Mucosa of gallbladder (tissue), 1 donor: ENCODE data around the gene FGF18. TPM values are rescaled to one million over a fixed set of nuclear protein-coding genes. Genes with fewer than 3 reads are reported as not detected.

ENCODE experiments used
- DNase-seq: peaks from one replicate; pipeline ENCODE4 v3.0.0-alpha.2; 2020; ENCODE audit warnings: low spot score
- total RNA-seq: library from RNA; stranded (reverse); gene quantifications from one replicate; pipeline ENCODE4 v1.2.1, GENCODE V29; 2021
- donor health status: DM: no; HTN: no; CAD: no.

The FGF18 gene
- total RNA-seq, 1 donor from 2014 or later = 0.63 TPM

DNA sequence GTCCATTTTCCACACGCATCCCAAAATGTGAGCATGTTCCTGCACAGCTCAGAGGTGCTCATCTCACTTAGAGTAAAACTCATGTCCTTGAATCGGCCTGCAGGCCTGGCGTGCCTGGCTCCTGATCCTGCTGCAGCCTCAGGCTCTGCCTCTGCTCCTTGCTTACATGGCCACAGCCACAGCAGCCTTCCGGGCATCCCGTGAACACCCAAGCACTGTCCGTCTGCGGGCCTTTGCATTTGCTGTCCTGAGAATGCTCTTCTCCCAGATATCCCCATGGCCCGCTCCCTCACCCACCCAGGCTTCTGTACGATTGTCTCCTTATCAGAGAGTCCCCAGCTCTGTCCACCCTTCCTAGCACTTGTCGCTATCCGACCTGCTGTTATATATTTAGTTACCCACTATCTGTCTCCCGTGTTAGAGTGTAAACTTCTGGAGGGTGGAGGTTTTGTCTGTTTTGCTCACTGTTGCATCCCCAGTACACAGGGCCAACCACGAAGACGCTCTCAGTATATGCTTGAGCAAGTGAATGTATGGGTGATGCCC, 21.9 kb downstream of the FGF18 start:
- DNase-seq = no peak

DNA sequence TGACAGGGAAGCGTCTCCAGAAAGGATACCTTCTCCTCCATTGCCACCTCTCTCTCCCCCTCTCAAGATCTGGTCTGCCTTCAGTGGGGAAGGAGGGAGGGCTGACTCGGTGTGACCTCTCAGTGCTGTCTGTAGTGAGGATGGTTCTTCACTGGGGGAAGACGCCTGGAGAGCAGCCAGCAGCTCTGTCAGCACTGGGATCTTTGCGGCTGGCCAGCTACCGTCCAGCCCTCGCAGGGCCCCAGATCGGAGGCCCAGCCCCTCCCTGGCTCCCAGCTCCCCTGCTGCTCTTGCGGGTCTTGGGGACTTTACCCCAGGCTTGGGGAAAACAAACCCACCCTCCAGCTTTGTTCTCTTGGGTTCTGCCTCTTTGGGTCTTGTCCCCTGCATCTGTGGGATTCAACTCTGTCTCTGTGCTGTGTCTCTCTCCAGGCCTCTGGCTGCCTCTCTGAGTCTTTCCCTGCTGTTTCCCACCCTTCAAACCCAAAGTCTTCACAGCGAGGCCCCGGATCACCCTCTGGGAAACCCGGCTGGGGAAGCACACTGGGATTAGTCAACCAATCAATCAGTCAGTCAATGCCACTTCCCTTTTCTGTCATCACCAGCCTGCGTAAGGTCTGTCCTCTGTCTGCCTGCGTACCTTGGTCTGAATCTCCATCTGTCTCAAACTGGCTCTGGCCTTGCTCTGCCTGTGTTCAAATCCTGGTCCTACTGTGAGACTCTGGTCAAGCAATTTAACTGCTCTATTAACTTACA, 23.0 kb downstream of the FGF18 start:
- no peak for DNase-seq

DNA sequence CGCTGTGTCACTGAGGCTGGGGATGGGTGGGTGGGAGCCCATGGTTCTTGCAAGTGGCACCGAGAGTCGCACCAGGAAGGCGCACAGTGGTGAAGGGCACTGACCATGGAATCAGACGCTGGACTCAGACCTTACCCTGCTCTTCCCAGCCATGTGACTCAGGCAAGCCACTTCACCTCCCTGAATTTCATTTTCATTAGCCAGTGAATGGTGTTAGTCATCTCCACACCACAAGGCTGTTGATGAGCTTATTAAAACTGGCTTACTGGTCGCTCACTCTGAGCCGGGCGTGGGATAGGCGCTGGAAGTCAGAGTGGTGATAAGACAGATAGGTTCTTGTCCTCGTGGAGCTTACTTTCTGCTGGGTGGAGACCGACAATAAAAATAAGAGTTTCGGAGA, 25.1 kb downstream of the FGF18 start:
- DNase-seq = no peak

DNA sequence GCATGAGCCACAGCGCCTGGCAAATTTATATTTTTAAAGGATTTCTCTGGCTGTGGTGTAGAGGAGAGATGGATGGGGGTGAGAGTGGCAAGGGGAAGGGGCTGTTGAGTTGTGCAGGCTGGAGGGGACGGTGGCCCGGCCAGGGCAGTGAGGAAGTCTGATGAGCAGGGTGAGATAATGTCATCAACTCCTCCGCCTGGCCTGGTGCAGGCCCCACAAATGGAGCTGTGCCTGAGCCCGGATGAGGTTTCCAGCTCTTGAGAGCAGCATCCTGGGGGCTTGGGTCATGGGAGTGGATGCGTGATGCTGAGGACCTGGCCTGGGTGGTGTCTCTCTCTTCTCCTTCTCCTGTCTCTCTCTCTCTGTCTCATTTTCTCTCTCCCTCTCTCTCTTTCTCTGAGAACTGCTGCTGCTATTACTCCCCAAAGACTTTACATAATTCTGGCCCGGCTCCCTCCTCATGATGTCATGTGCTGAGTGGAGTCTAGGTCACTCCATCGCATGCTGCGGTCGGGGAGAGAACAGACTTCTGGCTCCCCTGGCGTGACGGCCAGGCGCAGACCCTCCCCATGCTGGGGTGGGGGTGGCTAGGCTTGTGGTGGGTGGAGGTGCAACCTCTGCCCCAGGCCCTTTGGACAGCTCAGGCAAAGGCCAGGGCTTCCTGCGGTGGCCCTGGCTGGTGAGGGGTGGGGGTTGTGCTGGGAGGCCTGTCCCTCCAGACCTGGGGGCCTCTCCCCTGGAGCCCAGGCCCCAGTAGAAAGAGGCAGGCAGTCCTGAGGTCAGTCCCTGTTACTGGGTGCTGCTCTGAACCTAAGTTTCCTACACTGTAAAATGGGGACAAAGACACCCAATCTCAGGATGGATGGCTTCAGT, 26.4 kb downstream of the FGF18 start:
- DNase-seq = no peak

GRCh38 chr5:171447226-171447625, 27.8 kb downstream of the FGF18 start:
- no peak for DNase-seq

- DNase-seq = no peak
Measured at GRCh38 chr5:171449426-171449825, 30.0 kb downstream of the FGF18 start.

DNA sequence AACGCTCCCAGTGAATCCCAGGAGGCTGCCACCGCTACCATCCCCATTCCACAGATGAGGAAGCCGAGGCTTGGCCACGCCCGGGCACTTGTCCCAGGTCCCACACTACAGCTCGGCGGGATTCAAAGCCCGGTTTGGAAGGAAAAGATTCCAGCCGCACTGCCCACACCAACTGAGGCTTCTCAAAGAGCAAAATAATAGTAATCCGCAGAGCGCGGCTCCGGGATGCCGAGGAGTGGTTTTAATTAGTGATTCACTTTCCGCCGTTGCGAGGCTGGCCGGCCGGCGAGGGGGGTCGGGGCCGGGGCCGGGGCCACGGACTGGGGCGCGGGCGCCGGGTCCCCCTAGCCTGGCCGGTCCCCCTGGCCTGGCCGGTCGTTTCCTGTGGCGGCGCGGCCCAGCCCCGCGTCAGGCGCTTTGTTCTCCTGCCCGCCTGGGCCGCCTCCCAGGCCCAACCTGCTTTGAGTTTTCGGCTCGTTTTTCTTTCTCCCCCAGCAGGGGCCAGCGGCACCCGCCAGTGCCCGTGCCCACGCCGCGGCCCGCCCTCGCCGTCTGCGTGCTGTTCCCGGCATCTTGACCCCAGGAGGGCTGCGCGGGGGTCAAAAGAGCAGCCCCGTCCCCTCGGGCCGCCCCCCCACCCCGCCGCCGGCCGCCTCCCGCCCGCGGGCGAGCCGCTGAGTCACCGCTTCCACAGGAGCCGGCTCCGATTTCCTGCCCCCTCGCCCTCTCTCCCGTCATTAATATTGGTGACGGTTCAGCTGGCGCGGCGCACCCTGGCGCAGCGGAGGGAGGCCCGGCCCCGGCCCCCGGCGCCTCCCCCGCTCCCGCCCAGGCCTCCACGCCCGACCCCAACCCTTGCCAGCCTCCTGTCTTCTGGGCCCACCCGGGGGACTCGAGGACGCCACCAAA, 31.2 kb downstream of the FGF18 start:
- DNase-seq = peak; percentile 48

- no peak for DNase-seq
Measured at GRCh38 chr5:171451421-171451820, 32.0 kb downstream of the FGF18 start.

DNA sequence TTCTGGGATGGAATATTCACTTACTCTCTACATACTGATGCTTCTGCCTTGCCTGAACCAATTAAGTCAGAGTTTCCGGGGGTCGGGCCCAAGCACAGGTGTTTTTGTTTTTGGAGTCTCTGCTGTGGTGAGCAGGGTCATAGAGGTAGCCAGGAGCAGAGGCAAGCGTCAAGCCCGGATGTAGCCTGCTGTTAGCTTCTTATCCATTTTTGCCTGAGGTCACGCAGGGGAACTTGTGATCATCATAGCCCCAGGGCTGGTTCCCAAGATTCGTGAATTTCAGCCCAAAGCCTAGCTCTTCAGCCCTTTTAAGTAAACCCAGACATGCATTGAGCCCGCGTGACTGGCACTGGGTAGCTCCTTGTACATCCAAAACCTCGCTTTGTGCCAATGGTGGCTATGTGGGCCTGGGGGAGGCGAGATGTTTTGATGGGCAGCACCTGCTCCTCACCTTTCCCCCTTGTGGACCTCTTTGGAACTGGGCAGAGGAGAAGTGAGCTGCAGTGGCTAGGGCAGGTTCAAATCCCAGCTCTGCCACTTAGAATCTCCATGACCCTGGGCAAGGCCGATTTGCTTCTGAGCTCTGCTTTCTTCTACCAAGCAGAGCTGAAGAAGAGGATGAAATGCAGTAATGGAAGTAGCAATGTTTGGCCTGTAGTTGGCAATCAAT, 33.7 kb downstream of the FGF18 start:
- DNase-seq = no peak

DNA sequence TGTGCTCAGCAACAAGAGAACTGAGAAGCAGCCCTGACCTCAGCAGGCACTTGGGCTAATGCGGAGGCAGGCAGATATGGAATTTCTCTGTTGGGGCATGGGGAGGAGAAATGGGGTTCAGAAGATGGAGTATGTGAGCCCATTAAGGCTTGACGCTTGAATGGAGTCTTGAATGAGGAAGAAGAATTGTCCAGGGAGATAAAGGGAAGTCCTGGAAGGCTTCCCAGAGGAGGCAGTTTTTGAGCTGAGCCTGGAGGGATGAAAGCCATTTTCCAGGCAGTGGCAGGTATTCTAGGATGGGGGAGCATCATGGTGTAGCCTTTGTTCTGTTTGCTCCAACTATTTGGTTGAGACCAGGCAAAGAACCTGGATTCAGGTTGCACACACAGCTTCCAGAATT, 34.5 kb downstream of the FGF18 start:
- DNase-seq = no peak

DNA sequence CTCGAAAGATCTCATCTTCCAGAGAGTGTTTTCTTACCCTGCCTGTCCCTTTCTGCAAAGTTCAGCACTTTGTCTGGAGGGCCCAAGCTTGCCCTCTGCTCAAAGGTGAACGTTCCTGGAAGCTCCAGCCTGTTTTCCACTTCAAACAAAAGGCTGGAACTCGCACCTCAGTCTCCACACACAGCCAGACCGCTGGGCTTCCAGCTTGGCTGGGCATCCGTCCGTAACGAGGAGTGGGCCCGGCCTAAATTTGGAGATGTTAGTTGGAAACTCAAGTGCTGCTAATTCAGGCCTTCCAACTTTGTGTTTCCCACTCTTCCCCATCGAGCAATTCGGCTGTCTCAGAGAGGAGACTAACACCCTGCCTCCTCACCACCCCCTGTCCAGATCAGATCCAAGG, 35.1 kb downstream of the FGF18 start:
- no peak for DNase-seq

DNA sequence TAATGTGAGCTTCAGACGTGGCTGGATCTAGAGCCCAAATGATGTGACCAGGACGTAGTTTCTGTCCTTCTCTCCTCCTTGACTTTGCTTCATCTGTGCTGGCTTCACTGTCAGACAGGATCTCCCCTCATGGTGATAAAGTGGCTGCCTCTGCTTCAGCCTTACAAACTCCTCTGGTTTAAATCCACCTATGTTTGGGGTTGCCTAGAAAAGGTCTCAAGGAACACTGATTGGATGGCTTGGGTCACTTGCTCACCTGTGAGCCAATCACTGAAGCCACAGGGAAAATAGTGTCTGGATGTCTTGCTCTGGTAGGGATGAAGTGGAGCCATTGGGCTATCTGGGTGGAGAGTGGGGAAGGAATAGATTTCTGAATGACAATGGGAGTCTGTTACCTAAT, 36.1 kb downstream of the FGF18 start:
- DNase-seq = no peak

DNA sequence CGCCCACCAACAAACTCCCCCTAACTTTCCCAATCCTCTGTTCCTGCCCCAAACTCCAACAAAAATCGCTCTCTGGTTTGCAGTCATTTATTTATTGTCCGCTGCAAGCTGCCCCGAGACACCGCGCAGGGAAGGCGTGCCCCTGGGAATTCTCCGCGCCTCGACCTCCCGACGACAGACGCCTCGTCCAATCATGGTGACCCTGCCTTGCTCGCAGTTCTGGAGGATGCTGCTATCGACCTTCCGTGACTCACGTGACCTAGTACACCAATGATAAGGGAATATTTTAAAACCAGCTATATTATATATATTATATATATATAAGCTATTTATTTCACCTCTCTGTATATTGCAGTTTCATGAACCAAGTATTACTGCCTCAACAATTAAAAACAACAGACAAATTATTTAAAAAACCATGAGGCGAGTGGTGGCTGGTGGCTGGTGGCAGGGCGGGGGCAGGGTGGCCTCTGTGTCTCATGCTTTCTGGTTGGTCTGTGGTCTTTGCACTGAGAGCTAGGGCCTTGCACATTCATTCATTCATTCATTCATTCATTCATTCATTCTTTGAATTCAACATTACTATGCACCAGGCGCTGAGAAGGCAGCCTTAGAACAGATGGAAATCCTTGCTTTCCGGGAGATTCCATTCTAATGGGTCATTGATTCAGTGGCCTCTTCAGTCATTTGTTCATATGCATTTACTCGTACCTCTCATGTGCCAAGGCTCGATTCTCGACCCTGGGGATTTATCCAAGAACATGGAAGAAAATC, 37.9 kb downstream of the FGF18 start:
- no peak for DNase-seq

GRCh38 chr5:171459839-171460238, 40.4 kb downstream of the FGF18 start:
- DNase-seq = no peak

DNA sequence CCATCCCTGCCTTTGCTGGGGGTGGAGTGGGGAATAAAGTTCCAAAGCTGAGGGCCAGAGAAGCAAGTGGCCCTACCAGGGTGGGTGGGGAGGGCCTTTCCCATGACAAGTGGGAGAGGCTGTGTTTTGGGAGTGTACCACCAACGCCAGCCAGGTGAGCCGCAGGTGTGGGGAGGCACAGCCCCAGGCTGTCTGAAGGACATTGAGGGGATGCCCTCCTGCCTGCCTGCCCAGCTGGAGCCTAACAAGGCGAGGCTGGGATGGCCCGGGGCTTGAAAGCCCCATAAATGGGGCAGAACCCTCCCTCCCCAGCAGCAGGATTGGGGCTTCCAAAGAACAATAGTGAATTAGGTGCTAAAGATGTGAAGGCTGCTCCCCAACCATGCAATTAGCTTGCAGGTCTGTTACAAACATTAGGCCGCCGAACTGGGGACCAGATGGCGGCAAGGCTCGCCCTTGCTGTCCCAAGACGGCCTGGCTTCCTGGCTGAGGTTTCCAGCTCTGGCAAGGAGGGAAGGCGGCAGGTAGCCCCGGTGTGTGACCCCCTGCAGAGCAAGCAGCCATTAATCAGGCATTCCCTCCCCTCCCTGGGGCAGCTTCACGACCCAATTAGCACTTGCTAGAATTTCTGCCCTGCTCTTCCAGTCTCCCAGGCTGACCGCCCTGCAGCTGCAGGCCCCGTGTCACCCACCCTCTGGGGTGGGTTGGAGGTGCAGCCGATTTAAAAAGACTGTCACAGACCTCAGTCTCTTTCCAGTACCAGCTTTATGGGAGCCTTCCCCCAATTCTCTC, 42.9 kb downstream of the FGF18 start:
- DNase-seq = no peak

DNA sequence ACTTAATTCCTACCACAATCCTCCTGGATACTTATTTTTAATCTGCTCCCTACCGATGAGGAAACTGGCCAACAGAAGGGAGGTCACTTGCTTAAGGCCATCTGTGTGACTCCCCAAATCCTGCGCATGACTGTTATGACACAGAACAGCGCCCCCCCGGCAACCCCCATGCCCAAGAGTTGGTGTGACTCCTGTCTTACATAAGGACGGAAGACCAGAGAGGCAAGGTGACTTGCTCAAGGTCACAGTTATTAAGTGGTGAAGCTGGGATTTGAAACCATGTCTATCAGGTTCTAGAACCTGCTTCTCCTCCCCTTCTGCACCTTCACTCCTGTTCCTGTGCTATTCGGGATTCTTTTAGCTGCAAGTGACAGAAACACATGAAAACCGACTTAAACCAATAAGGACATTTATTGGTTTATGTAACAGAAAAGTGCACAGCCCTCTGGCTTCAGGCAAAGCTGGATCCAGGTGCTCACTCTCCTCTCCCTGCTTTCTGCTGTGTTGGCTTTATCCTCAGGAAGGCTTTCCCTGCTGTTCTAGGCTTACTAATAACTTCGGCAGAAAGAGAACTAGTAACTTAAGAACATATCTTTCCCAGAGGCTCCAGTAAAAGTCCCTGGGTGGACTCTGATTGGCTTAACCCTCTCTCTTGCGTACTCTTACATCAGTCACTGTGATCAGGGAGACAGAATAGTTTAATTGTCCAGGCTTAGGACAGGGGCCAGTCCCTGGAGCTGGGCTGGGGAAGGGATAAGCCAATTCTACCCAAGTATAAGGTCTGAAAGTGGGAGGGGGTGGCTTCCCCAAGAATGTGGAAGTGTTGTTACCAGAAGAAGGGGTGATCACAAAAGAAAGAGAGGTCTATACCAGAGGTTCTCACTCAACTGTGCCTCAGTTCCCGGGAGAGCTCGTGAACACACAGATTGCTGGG, 43.7 kb downstream of the FGF18 start:
- no peak for DNase-seq

DNA sequence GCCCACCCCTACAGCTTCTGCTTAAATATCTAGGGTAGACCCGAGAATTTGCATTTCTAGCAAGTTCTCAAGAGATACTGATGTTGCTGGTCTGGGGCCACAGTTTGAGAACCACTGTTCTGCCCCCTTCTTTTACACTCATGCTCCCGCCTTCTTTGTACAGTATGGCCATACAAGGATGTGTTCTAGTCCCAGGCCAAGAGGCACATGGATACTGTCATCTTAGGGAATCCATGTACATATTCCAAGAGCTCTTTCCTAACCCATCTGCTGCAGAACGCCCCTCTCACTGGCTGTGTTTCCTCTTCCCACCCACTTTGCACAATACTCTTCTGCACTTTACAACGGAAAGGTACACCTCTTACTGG, 44.4 kb downstream of the FGF18 start:
- no peak for DNase-seq

- no peak for DNase-seq
Measured at GRCh38 chr5:171464829-171465228, 45.4 kb downstream of the FGF18 start.

- no peak for DNase-seq
Measured at GRCh38 chr5:171467107-171467506, 47.7 kb downstream of the FGF18 start.
